BE2C (cell line): Measurements from ENCODE around the gene GMPPA.

Experiments used
- DNase-seq: peaks from one replicate; pipeline ENCODE4 v3.0.0-alpha.2; 2020
- H3K27me3 ChIP-seq: fragments of 250-450 bp; sonication (Bioruptor Pico); 2 replicates; pipeline ENCODE4 v1.5.1; 2020; ENCODE audit warnings: mild to moderate bottlenecking
- H3K36me3 ChIP-seq: fragments of 250-450 bp; sonication (Bioruptor Pico); 2 replicates; pipeline ENCODE4 v1.5.1; 2020; ENCODE audit warnings: mild to moderate bottlenecking
- H3K4me1 ChIP-seq: fragments of 250-450 bp; sonication (Bioruptor Pico); 2 replicates; pipeline ENCODE4 v1.5.1; 2020
- H3K4me3 ChIP-seq: 2 replicates; pipeline ENCODE4 v1.5.1; 2011; ENCODE audit warnings: low read depth, low read length
- H3K9me3 ChIP-seq: fragments of 250-450 bp; sonication (Bioruptor Pico); 2 replicates; pipeline ENCODE4 v1.5.1; 2020
- CTCF ChIP-seq: IDR thresholded peaks from 2 replicates; pipeline ENCODE4 v1.5.1; 2012; ENCODE audit warnings: mild to moderate bottlenecking, low read depth, low read length

The GMPPA gene

GRCh38 chr2:219496247-219496824, 2.4 kb upstream of the GMPPA start:
- H3K4me1 ChIP-seq: peaks cover 34% of the 10 kb centered on the region
- H3K4me3 ChIP-seq: no peak overlapping the region
- no peaks in the 10 kb centered on the region for H3K27me3 ChIP-seq
- H3K36me3 ChIP-seq: no peaks in the 10 kb centered on the region
- TF ChIP-seq CTCF: no peak
- DNase-seq: no peak
- H3K9me3 ChIP-seq: no peaks in the 10 kb centered on the region; the same call in 1 of the 2 replicates

- TF ChIP-seq CTCF: no peak
- Histone ChIP-seq H3K27me3 (no peaks in the 10 kb centered on the region), H3K36me3 (no peaks in the 10 kb centered on the region), H3K4me1 (peaks cover 38% of the 10 kb centered on the region), H3K4me3 (no peak overlapping the region), H3K9me3 (no peaks in the 10 kb centered on the region; the same call in 1 of the 2 replicates)
- DNase-seq: no peak
Observed at GRCh38 chr2:219496825-219497494, 1.7 kb upstream of the GMPPA start.

- no peak for TF ChIP-seq CTCF
- Histone ChIP-seq H3K9me3 (no peaks in the 10 kb centered on the region; the same call in 1 of the 2 replicates), H3K4me1 (peaks cover 46% of the 10 kb centered on the region), H3K27me3 (no peaks in the 10 kb centered on the region), H3K4me3 (peak overlapping the region; percentile 72), H3K36me3 (no peaks in the 10 kb centered on the region)
- DNase-seq: peak; percentile 80
Observed at GRCh38 chr2:219497495-219498279, 1.0 kb upstream of the GMPPA start.

DNA sequence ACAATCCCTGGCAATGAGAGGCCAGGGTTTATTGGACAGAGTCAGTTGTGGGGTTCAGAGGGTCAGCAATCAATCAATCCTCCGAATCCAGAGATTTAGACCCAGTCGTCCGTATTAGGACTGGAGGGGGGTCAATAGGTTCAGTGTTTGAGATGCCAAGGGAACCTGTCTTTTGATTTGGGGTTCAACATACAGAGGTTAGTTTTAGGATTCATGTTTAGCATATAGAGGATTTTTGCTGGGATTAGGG, 292 bp downstream of the GMPPA start:
- Histone ChIP-seq H3K4me3 (peak overlapping the region; percentile 72), H3K27me3 (no peaks in the 10 kb centered on the region), H3K36me3 (no peaks in the 10 kb centered on the region), H3K9me3 (no peaks in the 10 kb centered on the region; the same call in 1 of the 2 replicates), H3K4me1 (peaks cover 50% of the 10 kb centered on the region)
- DNase-seq: no peak
- TF ChIP-seq CTCF: no peak

GRCh38 chr2:219499555-219499954, 864 bp downstream of the GMPPA start:
- no peaks in the 10 kb centered on the region for H3K36me3 ChIP-seq
- no peak for DNase-seq
- H3K4me3 ChIP-seq: peak overlapping the region; percentile 72
- no peaks in the 10 kb centered on the region for H3K27me3 ChIP-seq
- no peak for TF ChIP-seq CTCF
- H3K9me3 ChIP-seq: no peaks in the 10 kb centered on the region; the same call in 1 of the 2 replicates
- H3K4me1 ChIP-seq: peaks cover 54% of the 10 kb centered on the region

- H3K9me3 ChIP-seq: no peaks in the 10 kb centered on the region; the same call in 1 of the 2 replicates
- H3K4me3 ChIP-seq: no peak overlapping the region
- DNase-seq: no peak
- peaks cover 54% of the 10 kb centered on the region for H3K4me1 ChIP-seq
- peak; percentile 52 for TF ChIP-seq CTCF
- H3K36me3 ChIP-seq: no peaks in the 10 kb centered on the region
- H3K27me3 ChIP-seq: no peaks in the 10 kb centered on the region
Observed at GRCh38 chr2:219500135-219500534, 1.4 kb downstream of the GMPPA start.
